Heart left ventricle (tissue), 16 donors: Measurements from ENCODE around the gene KCNH5. TPM values are rescaled to one million over a fixed set of nuclear protein-coding genes. Genes with fewer than 3 reads are reported as not detected.
"Not testable (repeated sequence)": the region's sequence is repeated elsewhere in the genome, so short reads cannot be mapped to it uniquely, and the experiment has no call there.

Experiments used
- ATAC-seq, 4 donors: fragments of 200-7000 bp; cut with Tn5 transposase; one replicate each; pipeline ENCODE4 v1.9.1; 2020 to 2022; ENCODE audit warnings: moderate library complexity in 4 of 4, mild to moderate bottlenecking in 3 of 4, moderate number of reproducible peaks in 1 of 4
- DNase-seq, 5 donors: peaks; one replicate each; pipeline ENCODE4 v3.0.0-alpha.2; 2020
- H3K27ac ChIP-seq, 12 donors: fragments of 200-600 bp; sonication (generic) in 4 of 12; one replicate each; pipeline versions ENCODE4 v1.5.0 to v1.8.0; 2016 to 2022; ENCODE audit warnings: mild to moderate bottlenecking in 2 of 12
- H3K27me3 ChIP-seq, 9 donors: fragments of 200-600 bp; sonication (generic) in 2 of 9; one replicate each; pipeline versions ENCODE4 v1.5.1 to v1.8.0; 2016 to 2022; ENCODE audit warnings: mild to moderate bottlenecking in 3 of 9
- H3K36me3 ChIP-seq, 9 donors: fragments of 200-600 bp; sonication (generic) in 2 of 9; one replicate each; pipeline versions ENCODE4 v1.5.0 to v1.8.0; 2018 to 2022; ENCODE audit warnings: mild to moderate bottlenecking in 2 of 9
- H3K4me1 ChIP-seq, 12 donors: fragments of 200-600 bp; sonication (generic) in 4 of 12; one replicate each; pipeline versions ENCODE4 v1.5.0 to v1.8.0; 2016 to 2022; ENCODE audit warnings: mild to moderate bottlenecking in 3 of 12
- H3K4me3 ChIP-seq, 12 donors: fragments of 200-600 bp; sonication (generic) in 4 of 12; one replicate each; pipeline versions ENCODE4 v1.5.0 to v1.8.0; 2017 to 2022; ENCODE audit warnings: mild to moderate bottlenecking in 9 of 12, moderate library complexity in 4 of 12
- H3K9me3 ChIP-seq, 12 donors: fragments of 200-600 bp; sonication (generic) in 4 of 12; one replicate each; pipeline versions ENCODE4 v1.5.0 to v1.8.0; 2016 to 2022; ENCODE audit warnings: mild to moderate bottlenecking in 1 of 12
- CTCF ChIP-seq, 12 donors: fragments of 200-600 bp; sonication (generic) in 4 of 12; IDR thresholded peaks; one replicate each; pipeline versions ENCODE4 v1.5.0 to v1.8.0; 2018 to 2022; ENCODE audit warnings: antibody characterized with exemption in 12 of 12, mild to moderate bottlenecking in 5 of 12
- POLR2A ChIP-seq, 2 donors: fragments of 450-650 bp; IDR thresholded peaks; one replicate each; pipeline ENCODE4 v1.6.1; 2017; ENCODE audit warnings: antibody characterized with exemption in 2 of 2, mild to moderate bottlenecking in 2 of 2, moderate library complexity in 2 of 2
- WGBS, 4 donors: extraction: QIAGEN DNeasy Blood & Tissue Kit in 2 of 4; methylation state at CpG; one replicate each; pipeline versions ENCODE4 v1.1.5 to v1.1.7; 2013 to 2018; 5-methylcytosine and 5-hydroxymethylcytosine counted together
- intact Hi-C, 10 donors: fragments of 100-400 bp; cut with DNase I; formaldehyde crosslinking; loops; one replicate each; pipeline versions ENCODE4 v1.11.1 to v1.14.2; 2022
- polyA plus RNA-seq, 2 donors: library from polyadenylated mRNA; stranded (reverse); fragments of 200-250 nt; gene quantifications; one replicate each; pipeline ENCODE4 v1.2.3, GENCODE V29; 2013
- total RNA-seq, 9 donors: library from RNA; depleted of rRNA in 2 of 9; stranded (reverse); fragments of >200 nt in 2 of 9; fragmentation: NEBNext Ultra II Directional in 3 of 9; extraction: Animal tissue kit (Norgen Biotek cat#: 25700) in 3 of 9; gene quantifications; one replicate each; pipeline versions ENCODE4 v1.1.0 to v1.2.4, GENCODE V29; 2016 to 2023
- donor health status: ischemic (EF 13 %, LVEDD 7.1; RV severe dilation, severe dysfunction).
- donor health status: healthy with polysubstance abuse.
- donor health status: DM: no; HTN: yes; CAD: no.
- donor health status: DM: no; HTN: no; CAD: no.
- donor health status: ischemic (EF 25% LVEDD 6.9; RV normal size, moderate dysfunction).
- donor health status: ischemic (EF 25% LVEDD 5.7; RV mildly dilated, moderate dysfunction).
- donor health status: healthy.
- donor health status: DM: yes; HTN: yes; CAD: no.
- donor health status: ischemic (EF 35%, LVEDD 5.7; RV mildly dilated, moderate dysfunction).
- donor health status: nonischemic (EF 11% LVEDD 7.7; RV severe dilation, severe dysfunction).
- donor health status: DM: yes; HTN: yes; CAD: no.
- donor health status: PGD.
- donor health status: ischemic (EF 29% LVEDD 5.4; RV normal size, mild dysfunction).
- donor health status: nonischemic (EF 23%, LVEDD 6.1; RV moderate dilation, normal function).

Gene KCNH5
- total and polyA plus RNA-seq, 11 donors: 0.17 to 0.66 TPM; not detected in 9

DNA sequence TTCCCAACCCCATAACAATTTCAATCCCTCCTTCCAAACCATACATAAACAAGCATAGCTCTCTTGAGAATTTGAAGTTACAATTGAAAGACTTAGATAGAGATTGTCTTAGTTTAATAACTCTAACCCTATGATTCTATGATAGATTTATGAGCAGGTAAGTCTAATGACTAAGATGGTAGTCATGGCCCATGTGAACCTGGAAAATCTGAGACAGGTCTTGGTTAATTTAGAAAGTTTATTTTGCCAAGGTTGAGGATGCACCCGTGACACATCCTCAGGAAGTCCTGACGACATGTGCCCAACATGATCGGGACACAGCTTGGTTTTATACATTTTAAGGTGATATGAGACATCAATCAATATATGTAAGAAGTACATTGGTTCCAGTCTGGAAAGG, 248.8 kb downstream of the KCNH5 start:
- intact Hi-C loops: no loop called here
- H3K9me3 ChIP-seq: peaks cover 0 to 1% (median 0%) of the 10 kb centered on the region in 12 donors
- H3K4me3 ChIP-seq: no peak overlapping the region
- H3K36me3 ChIP-seq: no peaks in the 10 kb centered on the region
- ATAC-seq (no peak), DNase-seq (no peak)
- 81 to 88% (median 84%) methylated on average over 3 of the region's 3 CpGs for WGBS, 4 donors
- H3K4me1 ChIP-seq: no peaks in the 10 kb centered on the region
- no peaks in the 10 kb centered on the region for H3K27me3 ChIP-seq
- no peak for TF ChIP-seq CTCF (IDR thresholded peaks at IDR 0.05)
- TF ChIP-seq POLR2A (IDR thresholded peaks at IDR 0.05): no peak
- H3K27ac ChIP-seq: no peak overlapping the region

DNA sequence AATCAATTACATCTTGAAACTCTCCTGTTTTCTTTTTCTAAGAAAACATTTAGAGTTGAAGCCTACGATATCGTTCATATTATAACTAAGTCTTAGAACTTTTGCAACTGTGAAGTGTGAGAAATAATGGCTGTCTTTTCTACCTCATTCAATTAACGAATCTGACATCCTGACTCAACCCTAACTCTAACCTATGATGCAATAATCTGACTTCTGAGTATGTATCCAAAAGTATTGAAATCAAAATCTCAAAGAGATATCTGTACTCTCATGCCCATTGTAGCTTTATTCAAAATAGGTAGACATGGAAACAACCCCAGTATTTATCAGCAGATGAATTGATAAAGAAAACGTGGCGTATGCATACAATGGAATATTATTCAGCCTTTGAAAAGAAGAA, 252.7 kb downstream of the KCNH5 start:
- no peaks in the 10 kb centered on the region for H3K27me3 ChIP-seq
- no peaks in the 10 kb centered on the region for H3K36me3 ChIP-seq
- no peak overlapping the region for H3K27ac ChIP-seq
- DNase-seq (no peak), ATAC-seq (no peak)
- peaks cover 0 to 23% (median 0%) of the 10 kb centered on the region in 12 donors for H3K9me3 ChIP-seq
- intact Hi-C loops: no loop called here
- no peak for TF ChIP-seq CTCF (IDR thresholded peaks at IDR 0.05)
- TF ChIP-seq POLR2A (IDR thresholded peaks at IDR 0.05): no peak
- 81 to 84% (median 81%) methylated on average over 5 of the region's 5 CpGs for WGBS, 4 donors
- H3K4me3 ChIP-seq: no peak overlapping the region
- no peaks in the 10 kb centered on the region for H3K4me1 ChIP-seq

DNA sequence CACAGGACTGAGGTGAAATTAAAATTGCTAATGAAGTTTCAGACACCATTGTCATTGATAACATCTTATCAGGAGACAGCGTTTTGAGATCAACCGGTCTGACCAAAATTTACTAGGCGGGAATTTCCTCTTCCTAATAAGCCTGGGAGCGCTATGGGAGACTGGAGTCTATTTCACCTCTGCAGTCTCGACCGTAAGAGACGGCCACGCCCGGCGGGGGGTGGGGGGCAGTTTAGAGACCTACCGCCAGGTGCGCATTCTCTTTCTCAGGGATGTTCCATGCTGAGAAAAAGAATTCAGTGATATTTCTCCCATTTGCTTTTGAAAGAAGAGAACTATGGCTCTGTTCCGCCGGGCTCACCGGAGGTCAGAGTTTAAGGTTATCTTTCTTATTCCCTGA, 263.9 kb downstream of the KCNH5 start:
- 50 to 68% (median 56%) methylated on average over 15 of the region's 15 CpGs for WGBS, 4 donors
- ATAC-seq, H3K36me3 ChIP-seq, H3K4me1 ChIP-seq, H3K4me3 ChIP-seq, H3K9me3 ChIP-seq, intact Hi-C loops, H3K27me3 ChIP-seq, DNase-seq, H3K27ac ChIP-seq: not testable (repeated sequence)

GRCh38 chr14:62778852-62779251, 266.4 kb downstream of the KCNH5 start:
- 45 to 75% (median 69%) methylated on average over 1 of the region's 1 CpG for WGBS, 4 donors
- no peaks in the 10 kb centered on the region for H3K9me3 ChIP-seq
- TF ChIP-seq POLR2A (IDR thresholded peaks at IDR 0.05) (no peak), CTCF (IDR thresholded peaks at IDR 0.05) (no peak)
- no peak overlapping the region for H3K27ac ChIP-seq
- H3K36me3 ChIP-seq: no peaks in the 10 kb centered on the region
- intact Hi-C loops: no loop called here
- H3K4me3 ChIP-seq: no peak overlapping the region
- no peaks in the 10 kb centered on the region for H3K27me3 ChIP-seq
- no peaks in the 10 kb centered on the region for H3K4me1 ChIP-seq
- no peak for ATAC-seq
- DNase-seq: no peak

DNA sequence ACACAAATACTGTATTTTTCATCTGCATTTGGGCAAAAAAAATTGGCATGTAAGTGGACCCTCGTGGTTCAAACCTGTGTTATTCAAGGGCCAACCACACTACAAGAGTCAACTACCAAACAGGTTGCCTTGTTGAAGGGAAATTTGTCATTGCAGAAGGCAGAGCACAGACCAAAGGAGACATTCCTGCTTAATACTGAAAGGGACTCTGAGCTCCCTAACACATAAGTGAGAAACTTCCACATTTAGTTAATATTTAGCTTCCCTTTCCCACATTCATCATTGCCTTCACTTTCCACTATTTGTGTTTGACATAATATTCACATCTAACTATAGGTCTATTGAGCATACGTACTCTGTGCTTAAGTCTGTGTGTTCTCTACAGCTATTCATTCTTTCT, 266.9 kb downstream of the KCNH5 start:
- no peaks in the 10 kb centered on the region for H3K4me1 ChIP-seq
- intact Hi-C loops: no loop called here
- no peaks in the 10 kb centered on the region for H3K36me3 ChIP-seq
- WGBS, 4 donors: 66 to 75% (median 71%) methylated on average over 2 of the region's 2 CpGs
- TF ChIP-seq POLR2A (IDR thresholded peaks at IDR 0.05) (no peak), CTCF (IDR thresholded peaks at IDR 0.05) (no peak)
- H3K4me3 ChIP-seq: no peak overlapping the region
- no peaks in the 10 kb centered on the region for H3K27me3 ChIP-seq
- no peaks in the 10 kb centered on the region for H3K9me3 ChIP-seq
- ATAC-seq: no peak
- DNase-seq: no peak
- H3K27ac ChIP-seq: no peak overlapping the region
